Erythroblast (primary cell): ENCODE measurements around the gene PLEKHH1.

Experiments
- GATA1 ChIP-seq: IDR thresholded peaks from 2 replicates; pipeline ENCODE4 v1.6.1; 2011; ENCODE audit warnings: low read depth, mild to moderate bottlenecking, control low read depth, low read length, moderate library complexity
- POLR2A ChIP-seq: IDR thresholded peaks from 2 replicates; pipeline ENCODE4 v1.6.1; 2011; ENCODE audit warnings: mild to moderate bottlenecking, low read length

- no peak for TF ChIP-seq POLR2A
- no peak for TF ChIP-seq GATA1
Measured at GRCh38 chr14:67519406-67519805, 13.7 kb upstream of the PLEKHH1 start.
